HG03571 (cell line): ENCODE results near the gene LRP1B.

Source experiments
- ATAC-seq: cut with Tn5 transposase; IDR thresholded peaks from one replicate; pipeline ENCODE4 v1.9.1; 2021; ENCODE audit not compliant: unreplicated experiment

Gene LRP1B

DNA sequence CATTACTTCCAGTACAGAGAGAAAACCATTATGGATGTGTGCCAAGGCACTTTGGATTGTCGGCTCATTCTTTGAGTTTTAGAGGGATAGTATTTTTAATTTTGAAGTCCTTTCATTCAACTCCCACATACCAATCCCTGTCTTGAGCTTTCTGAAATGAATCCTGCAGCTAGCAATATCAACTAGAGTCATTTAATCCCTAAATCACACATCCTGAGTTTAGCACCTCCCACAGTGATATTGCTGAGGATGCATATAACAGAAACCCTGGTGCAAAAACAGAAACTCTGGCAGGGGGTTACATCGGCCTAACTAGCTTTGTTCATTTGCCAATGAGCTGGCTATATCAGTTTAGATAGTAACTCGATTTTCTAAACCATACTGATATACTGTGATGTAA lies 427.3 kb downstream of the LRP1B start:
- no peak for ATAC-seq

GRCh38 chr2:141701618-141702017 lies 429.2 kb downstream of the LRP1B start:
- no peak for ATAC-seq

GRCh38 chr2:141699573-141699972 lies 431.2 kb downstream of the LRP1B start:
- no peak for ATAC-seq

DNA sequence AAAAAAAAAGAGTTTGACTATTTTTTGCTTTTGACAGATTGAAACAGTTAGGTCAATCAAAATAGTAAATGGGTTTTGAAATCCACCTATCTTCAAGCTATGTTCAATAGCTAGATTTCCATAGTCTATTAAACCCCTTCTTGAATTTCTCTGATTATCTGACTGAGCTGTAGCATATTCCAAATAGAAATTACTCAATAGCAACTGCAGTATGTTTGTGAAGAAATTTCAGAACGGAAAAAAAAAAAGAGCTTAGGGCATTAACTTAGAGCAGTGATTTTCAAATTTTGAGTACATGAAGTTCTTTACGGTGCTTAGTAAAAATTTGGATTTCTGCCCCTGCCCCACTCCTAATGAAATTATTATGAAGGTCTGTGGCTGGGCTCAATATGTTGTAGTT lies 432.3 kb downstream of the LRP1B start:
- no peak for ATAC-seq

DNA sequence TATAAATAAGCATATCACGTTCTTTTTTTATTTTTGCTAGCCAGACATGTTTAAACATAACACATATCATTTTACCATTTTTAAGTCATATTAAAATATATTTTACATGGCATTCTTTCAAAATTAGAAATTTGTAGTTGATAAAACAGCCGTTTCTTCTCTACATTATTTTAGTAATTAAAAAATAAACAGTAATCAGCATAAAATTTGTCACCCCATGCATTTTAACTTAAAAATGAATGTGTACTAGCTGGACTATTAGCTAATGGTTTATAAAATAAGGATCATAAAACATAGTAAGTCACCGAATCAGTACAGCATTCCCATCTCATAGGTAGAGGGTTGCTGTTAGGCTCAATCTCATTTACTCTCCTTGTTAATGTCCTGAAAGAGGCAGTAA lies 433.8 kb downstream of the LRP1B start:
- no peak for ATAC-seq

DNA sequence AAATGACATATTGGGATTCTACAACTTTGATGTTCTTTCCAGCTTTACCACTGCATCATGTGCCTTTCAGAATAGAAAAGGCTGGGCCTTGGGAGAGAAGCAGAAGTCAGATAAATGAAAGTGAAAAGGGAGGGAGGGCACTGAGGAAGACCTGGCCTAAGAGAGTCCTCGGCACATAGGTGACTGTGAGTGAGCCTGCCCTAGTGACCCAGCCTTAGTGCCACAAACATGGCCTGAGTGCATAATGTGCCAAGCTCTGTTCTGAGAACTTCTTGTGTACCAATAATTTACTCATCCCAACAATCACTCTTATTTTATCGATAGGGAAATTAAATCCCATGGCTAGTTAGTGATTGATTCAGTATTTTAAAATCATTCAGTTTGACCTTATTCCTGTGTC lies 436.6 kb downstream of the LRP1B start:
- no peak for ATAC-seq

GRCh38 chr2:141692829-141693228 lies 438.0 kb downstream of the LRP1B start:
- ATAC-seq: no peak

DNA sequence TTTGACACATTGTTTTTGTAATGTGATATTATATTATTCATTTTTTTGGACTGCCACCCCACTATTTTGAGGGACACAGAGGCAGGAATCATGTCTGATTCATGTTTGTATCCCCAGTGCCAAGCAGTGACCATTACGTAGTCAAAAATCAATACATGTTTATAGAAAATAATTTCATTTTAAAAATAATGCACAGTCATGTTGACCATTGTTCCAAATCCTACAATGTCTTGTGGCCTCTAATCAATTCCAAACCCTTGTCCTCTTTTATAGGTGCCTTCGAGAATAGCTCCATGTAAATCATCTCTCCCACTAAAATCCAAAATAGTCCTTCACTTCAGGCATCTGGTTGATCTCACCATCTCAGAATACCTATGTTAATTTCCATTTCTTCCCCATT lies 454.7 kb downstream of the LRP1B start:
- ATAC-seq: no peak

DNA sequence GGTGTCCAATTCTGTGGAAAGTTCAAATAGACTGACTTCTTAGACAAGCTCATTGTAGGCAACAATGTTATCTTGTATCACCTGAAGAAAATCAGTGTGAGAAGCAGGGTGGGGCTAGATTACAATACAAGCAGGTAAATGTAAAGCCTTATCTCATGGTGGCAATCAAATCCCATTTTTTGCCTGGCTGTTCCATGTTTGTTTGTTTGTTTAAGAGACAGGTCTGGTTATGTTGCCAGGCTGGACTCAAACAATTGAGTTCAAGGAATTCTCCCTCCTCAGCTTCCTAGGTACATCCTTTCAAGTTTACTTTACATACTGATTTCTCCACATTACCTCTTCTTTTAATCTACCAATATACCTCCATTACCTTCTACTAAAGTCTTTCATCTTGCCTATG lies 464.6 kb downstream of the LRP1B start:
- ATAC-seq: no peak

GRCh38 chr2:141660232-141660631 lies 470.6 kb downstream of the LRP1B start:
- no peak for ATAC-seq

DNA sequence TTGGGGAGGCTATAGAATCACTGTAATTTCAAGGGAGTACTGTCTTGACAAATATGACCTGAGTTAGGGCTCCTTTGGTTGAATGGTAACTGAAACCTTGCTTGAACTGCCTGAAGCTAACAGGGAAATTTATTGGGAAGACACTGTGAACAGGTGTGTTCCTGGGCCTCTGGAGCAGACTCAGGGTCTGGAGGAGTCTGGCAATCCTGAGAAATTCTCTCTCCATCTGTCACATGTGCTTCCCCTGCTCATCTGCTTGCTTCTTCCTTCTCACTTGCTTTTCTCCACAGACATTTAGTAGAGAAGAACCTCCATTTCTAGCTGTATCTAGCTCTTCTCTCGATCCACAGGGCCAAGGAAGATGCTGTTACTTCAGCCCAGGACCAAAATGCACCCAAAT lies 476.5 kb downstream of the LRP1B start:
- ATAC-seq: no peak

GRCh38 chr2:141653184-141653583 lies 477.6 kb downstream of the LRP1B start:
- ATAC-seq: no peak

DNA sequence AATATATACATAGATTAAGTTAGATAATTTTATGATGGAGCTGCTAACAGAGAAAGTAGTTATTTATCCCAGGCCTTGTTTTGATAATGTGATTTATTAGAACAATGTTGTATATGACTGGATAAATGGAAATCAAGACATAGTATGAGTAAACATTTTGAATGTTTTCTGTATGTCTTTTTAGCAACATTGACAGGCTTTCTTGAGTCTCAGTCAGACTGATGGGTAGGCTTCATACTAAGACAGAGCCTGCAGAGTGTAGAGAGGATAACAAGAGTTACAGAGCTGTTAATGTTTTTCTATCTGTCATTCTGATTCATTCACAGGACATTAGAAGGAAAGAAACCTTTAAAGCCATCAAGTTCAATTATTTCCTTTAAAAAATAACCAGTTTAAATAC lies 478.5 kb downstream of the LRP1B start:
- ATAC-seq: no peak

DNA sequence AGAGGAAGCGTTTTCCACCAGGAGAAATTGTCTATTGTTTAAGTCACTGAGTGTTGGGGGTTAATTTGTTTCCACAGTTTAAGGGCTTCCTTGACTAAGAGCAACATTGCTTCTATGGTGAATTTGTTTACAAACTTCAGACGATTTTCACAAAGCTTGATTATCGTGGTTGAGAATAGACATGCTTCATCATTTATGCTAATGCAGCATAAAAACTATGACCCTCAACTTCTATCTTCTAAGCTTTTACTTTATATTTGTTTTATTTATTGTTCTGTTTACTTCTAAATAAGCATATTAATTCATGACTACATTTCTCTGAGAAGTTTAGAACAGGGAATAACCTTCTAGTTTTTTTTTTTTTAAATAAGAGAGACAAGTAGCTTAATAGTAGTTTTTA lies 483.5 kb downstream of the LRP1B start:
- ATAC-seq: no peak

DNA sequence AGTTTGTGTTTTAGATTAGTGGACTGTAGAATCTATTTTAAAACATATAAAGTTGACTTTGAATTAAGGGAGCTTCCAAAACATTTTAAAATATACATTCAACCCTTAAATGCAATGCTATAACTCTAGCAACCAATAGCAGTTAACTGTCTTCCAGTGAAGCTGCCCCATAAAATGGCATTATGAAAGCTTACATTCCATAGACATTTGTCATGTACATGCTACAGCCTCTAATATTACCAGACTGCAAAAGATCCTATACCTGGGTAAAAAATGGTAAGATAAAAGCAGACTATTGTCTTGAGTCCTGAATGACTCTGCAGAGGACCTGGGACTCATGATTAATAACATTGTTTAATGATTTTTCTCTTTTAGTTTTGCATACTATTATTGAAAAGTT lies 489.4 kb downstream of the LRP1B start:
- no peak for ATAC-seq

- ATAC-seq: no peak
Measured at GRCh38 chr2:141639809-141640208, 491.0 kb downstream of the LRP1B start.

GRCh38 chr2:141633132-141633531 lies 497.7 kb downstream of the LRP1B start:
- no peak for ATAC-seq

- ATAC-seq: no peak
Measured at GRCh38 chr2:141630407-141630930, 500.3 kb downstream of the LRP1B start.

DNA sequence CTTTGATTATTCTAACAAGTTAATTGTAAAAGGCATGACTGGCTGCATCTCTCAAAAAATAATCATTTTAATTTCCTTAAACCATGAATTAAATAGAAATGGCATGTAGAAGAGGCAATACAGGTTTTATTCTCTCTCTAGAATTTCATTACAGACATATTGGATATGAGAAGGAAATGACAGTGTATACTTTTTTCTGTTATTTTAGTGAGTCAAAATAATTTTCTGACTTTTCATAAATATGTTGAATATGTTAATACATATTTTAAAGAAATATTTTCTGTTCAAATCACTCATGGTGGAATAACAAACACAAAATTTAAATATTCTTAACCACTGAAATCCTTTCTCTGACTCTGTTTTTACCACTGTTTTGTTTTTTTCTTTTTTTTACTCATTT lies 510.4 kb downstream of the LRP1B start:
- no peak for ATAC-seq

DNA sequence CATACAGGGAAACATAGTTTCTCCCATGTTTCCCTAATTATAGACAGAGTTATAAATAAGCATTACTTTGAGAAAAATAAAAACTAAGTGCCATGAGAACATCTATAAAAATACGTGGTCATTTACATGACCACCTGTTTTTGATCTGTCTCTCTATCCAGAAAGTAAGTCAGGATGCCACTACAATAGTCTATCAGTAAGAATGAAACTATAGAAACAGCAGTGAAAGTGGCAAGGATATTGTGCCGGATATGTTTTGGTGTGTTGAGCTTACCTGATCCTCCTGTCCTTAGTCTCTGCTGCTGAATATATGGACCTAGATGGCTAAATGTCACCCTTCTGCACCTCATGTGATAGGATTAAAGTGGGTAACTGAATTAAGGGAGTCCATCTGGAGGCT lies 512.4 kb downstream of the LRP1B start:
- no peak for ATAC-seq

- ATAC-seq: no peak
Measured at GRCh38 chr2:141611981-141612380, 518.8 kb downstream of the LRP1B start.

DNA sequence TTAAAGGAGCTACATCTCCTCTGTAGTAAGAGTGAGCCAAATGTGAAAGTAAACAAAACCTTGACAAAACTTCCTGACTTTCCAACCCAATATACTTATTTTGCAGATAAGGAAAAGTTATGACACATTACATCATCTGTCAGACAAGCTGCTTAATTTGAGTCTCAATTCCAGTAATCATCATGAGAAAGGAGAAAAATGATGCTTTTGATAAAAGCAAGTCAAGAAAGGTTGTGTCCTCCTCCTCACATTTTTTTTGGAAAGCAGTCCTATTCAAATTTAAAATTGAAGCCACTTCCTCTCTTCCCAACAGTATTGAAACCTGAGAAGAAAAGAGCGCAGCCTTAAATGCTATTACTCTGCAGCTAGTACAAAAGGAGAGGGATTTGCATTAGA lies 519.6 kb downstream of the LRP1B start:
- no peak for ATAC-seq

GRCh38 chr2:141610564-141611175 lies 520.1 kb downstream of the LRP1B start:
- no peak for ATAC-seq
